ENCODE results near the gene UBR4.

- no peak for TF ChIP-seq CTCF (IDR thresholded peaks at IDR 0.05 in 2 of 3, conservative IDR thresholded peaks at IDR 0.05 in 1 of 3; ENCODE audit: control insufficient read depth in 2 of 3, extremely low read depth in 1 of 3, insufficient read depth in 1 of 3, low read depth in 3 of 3, low read length in 3 of 3)
- TF ChIP-seq ZBED1 (IDR thresholded peaks at IDR 0.05; ENCODE audit: borderline replicate concordance), result no peak
- TF ChIP-seq ZNF207 (IDR thresholded peaks at IDR 0.05; ENCODE audit: borderline replicate concordance), result no peak
- no peak for TF ChIP-seq CBFB (IDR thresholded peaks at IDR 0.05; ENCODE audit: low read depth)
- no peak for TF ChIP-seq SMARCA5 (IDR thresholded peaks at IDR 0.05)
- TF ChIP-seq POLR2A (IDR thresholded peaks at IDR 0.05; ENCODE audit: low read depth, low read length), result no peak
- no peak for TF ChIP-seq POLR2AphosphoS5 (IDR thresholded peaks at IDR 0.05; ENCODE audit: low read length)
- TF ChIP-seq SREBF1 (IDR thresholded peaks at IDR 0.05; ENCODE audit: low read length), result no peak
- no peak for TF ChIP-seq PKNOX1 (IDR thresholded peaks at IDR 0.05)
Measured at GRCh38 chr1:19138331-19138730, 71.7 kb downstream of the UBR4 start.

Data from GM12878 (cell line).